Ecto neural progenitor cell (in vitro differentiated cells): ENCODE data around the gene SIX2.

Experiments used
- DNase-seq: peaks from one replicate; pipeline ENCODE4 v3.0.0-alpha.2; 2018; ENCODE audit warnings: low spot score

The SIX2 gene

DNA sequence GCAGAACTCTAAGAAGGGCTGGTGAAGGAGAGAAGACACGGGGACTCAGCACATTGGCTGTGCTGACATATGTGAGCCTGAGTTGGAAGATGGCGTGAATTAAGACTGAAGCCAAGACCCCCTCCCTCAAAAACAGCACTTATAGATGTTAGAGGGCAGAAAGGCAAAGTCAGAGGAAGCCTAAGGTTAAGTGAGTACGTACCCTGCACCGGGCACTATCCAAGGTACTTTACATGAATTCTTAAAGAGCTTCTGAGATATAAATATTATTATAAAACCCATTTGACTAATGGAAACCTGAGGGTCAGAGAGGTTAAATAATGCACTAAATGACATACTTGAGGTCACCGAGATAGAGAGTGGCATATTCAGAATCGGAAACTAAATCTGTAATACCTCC, 42.2 kb downstream of the SIX2 start:
- DNase-seq, result no peak

DNA sequence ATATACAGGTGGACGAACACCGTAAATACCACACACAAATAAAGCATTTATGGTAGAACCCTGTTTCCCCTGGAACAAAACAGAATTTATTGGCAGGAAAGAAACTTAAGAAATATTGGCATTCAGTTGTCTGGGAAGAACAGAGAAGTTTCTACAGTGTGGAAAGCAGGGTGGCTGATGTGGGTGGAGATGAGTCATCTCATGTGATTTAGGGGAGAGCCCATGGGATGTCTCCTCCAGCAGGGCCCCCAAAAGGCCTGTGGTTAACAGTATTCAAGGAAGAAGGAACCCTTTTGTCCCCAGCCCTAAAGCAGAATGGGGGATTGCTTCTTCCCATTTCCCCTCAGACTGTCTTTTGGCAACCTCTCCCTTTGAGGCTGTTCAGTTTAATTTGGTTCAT, 43.6 kb downstream of the SIX2 start:
- no peak for DNase-seq

DNA sequence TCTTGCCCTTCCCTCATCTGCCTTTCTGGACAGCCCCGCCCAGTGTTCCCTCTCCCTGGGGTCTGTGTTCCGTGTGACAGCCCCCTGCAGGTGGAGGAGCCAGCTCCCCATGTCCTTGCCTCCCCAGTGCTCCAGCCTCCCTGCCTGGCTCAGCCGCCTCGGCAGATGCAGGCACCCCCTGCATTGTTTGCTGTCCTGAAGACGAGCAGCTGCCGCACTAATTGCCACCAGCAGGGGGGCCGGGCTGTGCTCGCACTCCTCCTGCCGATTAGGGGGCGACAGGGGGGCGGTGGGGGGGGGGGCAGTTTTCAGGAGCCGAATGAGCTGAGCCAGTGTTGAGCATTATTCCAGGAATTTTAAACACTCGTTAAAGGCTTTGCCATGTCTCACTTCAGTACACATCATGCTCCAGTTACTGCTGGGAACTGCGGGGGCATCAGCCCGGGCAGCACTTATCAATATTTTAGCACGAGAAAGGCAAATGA, 44.5 kb downstream of the SIX2 start:
- peak; percentile 75 for DNase-seq

- DNase-seq, result no peak
These were observed 47.0 kb downstream of the SIX2 start for GRCh38 chr2:44962176-44962695.

GRCh38 chr2:44960871-44961270, 48.4 kb downstream of the SIX2 start:
- no peak for DNase-seq

- no peak for DNase-seq
These were observed 49.4 kb downstream of the SIX2 start for GRCh38 chr2:44959855-44960254.

DNA sequence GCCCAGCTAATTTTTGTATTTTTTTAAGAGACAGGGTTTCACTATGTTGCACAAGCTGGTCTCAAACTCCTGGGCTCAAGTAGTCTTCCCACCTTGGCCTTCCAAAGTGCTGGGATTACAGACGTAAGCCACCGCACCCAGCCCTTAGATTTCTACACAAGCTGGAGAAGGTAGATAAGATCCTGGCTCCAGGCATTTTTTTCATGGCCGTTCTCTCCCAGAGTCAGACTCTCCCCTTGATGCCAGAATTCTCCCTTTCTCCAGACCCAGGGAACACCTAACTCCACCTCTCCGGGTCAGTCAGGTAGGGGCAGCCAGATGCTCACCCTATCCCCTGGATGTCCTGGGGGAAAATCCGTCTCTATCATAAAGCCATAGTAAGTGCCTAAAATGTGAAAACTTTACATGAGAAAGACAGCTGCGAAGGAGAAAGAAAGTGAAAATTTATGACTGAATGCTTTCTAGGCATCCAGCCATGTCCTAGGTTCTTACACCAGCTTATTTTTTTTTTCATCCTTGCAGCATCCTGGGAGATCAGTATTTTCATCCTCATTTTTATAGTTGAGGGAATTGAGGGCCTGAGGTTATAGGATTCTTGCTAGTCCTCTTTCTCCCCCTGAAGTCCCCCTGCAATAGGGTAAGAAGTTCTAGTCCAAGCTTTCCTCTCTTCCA, 51.5 kb downstream of the SIX2 start:
- DNase-seq, result no peak

DNA sequence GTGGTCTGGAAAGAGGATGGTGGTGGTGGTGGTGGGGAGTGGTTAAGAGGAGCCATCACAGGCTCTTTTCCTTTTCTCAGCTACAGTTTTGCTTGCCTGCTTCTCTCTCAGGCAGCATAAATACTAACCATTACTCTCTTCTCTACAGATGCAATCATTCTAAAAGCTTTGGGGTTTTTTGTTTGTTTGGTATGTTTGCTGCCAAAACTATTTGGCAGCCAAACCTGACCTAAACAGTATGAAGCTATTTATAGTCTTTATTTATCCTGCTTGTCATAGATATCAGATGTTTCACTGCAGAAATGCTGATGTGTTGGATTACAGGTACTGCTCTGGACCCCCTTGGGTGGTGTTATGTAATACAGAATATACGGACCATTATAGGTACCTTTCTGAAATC, 52.4 kb downstream of the SIX2 start:
- DNase-seq, result no peak

- peak; percentile 92 for DNase-seq
These were observed 53.5 kb downstream of the SIX2 start for GRCh38 chr2:44955593-44956392.
